NCI-H82 treated with DMSO at 0.1 percent for 48 hours (cell line): ENCODE measurements around the gene CLDN24.

Source experiments
- DNase-seq: peaks from one replicate; lab custom pipeline; 2025; ENCODE audit not compliant: unreplicated experiment; lab: John Stamatoyannopoulos, UW

CLDN24 gene

DNA sequence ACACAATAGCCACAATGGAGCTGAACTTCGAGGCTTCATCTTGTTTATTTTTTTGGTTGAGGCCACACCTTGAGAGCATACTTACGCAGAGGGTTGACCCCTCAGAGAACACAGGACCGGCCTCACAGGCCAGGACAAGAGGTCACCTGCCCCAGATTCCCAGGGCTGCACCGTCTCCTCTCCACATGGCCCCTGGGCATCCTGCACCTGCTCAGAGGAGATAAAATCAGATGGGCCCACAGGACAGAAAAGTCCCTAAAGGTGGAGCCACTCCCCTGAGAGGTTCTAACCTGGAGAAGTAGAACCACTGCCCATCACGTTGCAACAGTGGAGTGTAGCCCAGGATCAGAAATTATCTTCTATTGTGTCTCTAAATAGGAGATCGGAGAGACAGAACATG, 1.1 kb upstream of the CLDN24 start:
- DNase-seq: no peak

DNA sequence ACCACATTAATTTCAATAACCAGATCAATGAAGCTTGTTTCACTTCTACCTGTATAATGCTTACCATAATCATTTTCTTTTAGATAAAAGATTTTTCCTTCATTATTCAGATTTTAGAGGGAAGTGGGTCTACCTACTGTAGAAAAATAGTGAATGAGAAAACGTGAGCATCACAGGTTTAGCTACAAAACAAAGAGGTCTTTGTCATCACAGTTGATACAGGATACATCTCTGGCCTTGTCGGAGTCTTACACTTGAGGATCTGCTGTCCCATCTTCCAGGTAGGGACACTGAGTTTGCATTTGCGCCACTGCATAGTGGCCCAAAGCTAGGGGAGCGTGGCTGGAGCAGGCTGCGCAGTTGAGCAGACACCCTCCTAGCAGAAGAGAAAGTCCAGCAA, 710 bp downstream of the CLDN24 start:
- no peak for DNase-seq

DNA sequence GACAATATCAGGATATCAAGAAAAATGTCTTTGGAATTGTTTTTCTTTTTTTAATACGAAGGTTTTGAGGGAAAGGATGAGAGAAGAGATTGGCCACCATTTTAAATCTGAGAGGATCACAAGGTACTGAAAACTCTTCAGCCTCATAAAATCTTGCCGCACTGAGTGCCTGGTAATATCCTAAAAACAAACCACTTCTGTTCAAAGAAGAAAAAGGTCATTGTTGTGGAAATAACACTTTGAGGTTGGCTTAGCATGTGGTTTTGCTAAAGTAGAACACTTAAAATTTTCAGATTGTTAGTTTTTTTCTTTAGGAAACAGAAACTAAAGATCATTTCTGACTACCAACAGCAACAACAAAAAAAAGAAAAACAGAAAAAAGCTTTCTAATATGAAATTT, 1.1 kb downstream of the CLDN24 start:
- no peak for DNase-seq

DNA sequence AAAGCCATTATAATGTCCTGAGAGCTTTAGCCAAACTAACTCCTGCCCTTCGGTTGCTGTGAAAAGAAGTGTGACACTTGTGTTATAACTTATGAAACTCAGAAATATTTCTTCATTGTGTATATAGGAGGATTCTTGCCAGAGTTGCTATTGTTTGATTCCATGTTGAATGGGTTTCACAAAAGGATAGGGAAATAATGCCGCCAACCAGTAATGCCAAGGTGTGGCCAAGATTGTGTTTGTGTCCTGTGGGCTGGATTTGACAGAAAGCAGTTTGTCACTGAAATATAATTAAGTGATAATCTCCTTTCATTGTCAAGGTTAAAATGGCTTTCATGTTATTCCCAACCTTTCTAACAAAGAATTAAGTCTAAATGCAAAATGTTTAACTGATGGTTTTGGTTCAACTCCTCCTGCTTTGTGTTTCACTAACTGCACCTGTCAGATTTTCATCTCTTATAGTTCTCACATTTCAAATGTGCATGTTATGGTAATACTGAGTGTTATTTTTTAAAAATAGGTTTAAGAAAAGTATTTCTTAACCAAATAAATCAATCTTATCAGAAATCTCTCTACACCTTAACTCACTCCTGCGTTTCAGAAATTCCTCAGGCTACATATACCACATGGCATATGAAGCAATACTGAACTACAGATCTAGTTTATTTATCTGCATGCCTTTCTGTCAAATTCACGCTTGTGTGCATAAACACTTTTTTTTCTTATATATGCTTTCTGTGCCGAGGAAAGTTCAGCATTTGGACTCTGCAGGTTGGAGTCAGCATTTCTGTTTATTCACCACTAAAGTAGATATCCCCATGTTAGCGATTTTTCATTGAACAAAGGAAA, 1.8 kb downstream of the CLDN24 start, which contains the start of gene CLDN22:
Gene CLDN22 (minus strand): TSS at position 66 of the 849 bp plus-strand sequence. CDS start 58 bp downstream, at position 8.
- no peak for DNase-seq

DNA sequence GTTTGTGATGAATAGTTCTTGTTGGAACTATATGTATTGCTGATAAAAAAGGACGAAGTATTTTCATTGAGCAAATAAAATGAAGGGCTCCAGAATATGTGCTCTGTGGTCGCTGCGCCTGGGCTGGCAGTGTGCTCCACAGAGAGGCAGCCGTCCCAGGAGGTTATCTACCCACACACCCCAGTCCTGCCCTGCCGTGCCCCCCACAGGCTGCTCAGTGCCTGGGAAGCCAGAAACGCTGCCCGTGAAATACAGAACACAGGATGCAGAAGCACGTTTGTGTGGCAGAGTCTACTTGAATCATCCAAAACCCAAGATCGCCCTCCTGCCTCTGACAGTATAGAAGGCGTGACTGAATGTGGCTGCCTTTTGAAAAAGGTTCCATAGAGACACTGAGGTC, 3.6 kb downstream of the CLDN24 start:
- DNase-seq: no peak

DNA sequence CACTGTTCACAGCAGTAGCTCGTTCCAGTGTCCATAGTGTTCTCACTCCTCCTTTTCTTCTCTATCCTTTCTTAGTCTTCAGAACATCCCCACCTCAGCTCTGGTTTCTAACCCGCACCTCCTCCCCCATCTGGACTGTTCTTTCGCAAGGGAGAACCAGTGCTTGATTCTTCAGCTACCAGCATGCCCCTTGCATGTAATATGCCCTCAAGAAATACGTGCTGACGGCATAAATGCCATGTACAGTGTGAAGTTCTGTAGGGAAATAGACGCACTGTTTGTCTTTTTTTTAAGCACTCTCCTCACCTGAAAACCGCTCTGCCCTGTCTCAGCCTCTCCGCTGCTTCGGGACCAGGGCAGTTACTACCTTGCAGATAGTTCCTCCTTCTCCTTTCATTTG, 7.4 kb downstream of the CLDN24 start:
- DNase-seq: no peak

DNA sequence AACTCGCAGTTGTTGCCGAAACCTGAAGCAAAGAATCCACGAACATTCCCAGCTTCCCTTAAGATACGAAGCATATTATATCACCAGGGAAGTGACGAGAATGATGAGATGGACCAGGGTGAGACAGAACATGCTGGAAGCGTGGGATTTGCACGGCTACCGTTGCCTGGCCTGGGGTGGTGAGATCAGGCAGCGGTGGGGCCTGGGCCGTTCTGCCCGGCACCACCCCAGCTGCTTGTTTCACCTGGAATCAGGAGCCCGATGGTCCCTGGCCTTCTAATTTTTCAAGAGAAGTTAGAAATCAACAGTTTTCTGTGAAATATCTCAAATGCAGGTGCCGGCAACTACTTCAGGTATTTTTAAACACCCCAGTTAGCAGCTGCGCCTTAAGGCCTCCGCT, 7.9 kb downstream of the CLDN24 start:
- DNase-seq: no peak

DNA sequence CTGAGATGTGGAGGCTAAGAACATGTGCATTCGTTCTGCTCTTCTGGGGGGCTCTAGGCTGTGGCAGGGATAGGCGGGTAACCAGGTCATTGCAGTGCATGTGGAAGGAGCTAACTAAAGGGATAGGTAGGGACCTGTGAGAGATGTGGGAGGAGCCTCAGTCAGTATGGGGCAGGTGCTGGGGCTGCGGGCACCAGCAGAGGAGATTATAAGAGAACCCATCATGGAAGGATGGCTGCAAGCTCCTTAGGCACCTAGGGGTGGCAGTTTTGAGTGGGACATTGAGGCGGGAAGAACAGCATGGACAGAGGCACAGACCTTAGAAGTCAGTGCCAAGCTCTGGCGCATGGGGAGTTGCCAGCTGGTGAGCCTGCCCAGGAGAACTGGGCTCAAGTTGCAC, 9.4 kb downstream of the CLDN24 start:
- DNase-seq: no peak

DNA sequence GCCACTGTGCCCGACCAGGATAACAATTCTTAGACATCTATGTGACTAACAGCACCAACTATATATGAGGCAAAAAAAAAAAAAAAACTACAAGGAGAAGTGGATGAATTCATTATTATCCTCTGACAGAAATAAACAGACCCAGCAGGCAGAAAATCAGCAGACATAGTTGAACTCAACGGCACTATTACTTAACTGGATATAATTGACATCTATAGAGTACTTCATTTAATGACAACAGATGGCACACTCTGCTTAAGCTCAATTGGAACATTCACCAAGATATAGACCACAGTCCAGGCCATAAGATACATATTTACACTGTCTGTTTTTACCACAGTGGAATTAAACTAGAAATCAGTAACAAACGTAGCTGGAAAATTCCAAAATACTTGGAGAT, 15.4 kb downstream of the CLDN24 start:
- DNase-seq: peak; percentile 26

DNA sequence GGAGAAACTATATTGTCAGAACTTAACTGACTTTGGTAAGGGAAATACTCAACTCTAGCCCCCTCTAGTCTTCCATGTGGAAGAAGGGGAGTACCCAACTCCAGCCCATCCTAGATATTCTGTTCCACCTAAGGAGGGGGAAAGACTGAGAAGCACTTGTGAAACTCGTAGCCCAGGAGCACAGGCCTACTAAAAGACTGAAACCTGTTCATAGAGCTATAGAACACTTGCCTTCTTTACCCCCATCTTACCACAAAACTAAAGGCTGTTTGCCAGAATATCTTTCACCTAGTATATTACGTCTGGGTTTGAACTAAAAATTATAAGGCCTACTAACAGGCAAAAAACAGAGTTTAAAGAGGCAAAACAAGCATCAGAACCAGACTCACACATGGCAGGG, 17.7 kb downstream of the CLDN24 start:
- no peak for DNase-seq

DNA sequence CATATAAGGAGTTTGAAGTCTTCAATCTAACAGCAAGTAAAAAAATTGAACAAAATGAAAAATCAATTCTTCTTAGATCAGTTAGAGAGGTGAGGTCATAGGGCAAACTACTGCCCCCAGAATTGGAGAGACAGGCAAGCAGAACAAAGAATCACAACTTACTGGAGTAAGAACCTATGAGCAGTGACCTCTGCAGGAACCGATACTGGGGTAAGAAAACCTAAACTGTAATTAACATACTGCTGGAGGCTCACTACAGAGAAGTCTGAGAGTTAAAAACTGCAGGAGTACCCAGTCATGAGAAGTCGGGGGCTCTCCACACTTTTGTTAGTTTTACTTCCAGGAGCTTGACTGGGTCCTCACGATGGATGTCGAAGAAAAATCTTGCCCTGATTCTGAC, 18.2 kb downstream of the CLDN24 start:
- no peak for DNase-seq

DNA sequence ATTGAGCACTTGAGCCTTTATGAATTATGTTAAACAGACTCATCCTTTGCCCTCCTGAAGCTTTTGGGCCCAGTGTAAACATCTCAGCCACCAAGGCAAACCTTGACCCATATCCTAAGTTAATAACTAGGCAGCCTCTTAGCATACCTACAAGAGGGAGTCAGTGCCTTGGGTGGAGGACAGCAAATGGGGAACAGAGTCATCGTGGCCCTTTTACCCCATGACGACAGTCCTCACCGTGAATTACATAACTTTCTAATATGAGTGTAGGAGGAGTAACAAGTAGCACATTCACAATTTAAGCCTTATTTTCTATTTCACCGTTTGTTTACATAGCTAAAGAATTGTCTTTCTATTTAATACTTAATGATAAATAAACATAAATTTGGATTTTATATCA, 18.9 kb downstream of the CLDN24 start:
- DNase-seq: no peak

DNA sequence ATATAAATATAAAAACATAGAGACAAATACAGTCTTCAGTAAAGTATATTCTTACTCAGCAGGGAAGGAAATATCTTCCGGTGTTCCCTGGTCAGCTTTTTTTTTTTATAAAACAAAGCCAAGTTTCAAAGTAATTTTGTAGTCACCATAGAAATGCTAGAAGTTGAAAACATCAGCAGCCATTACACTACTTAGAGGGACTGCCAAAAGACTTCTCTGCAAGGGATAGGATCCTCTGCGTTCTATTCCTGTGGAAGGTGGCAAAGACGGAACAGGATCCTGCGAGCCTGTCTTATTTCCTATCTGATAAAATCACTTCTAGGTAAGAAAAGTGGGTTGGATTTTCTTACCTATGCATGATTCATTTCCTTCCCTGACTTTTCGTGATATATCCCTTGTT, 21.6 kb downstream of the CLDN24 start:
- DNase-seq: no peak

DNA sequence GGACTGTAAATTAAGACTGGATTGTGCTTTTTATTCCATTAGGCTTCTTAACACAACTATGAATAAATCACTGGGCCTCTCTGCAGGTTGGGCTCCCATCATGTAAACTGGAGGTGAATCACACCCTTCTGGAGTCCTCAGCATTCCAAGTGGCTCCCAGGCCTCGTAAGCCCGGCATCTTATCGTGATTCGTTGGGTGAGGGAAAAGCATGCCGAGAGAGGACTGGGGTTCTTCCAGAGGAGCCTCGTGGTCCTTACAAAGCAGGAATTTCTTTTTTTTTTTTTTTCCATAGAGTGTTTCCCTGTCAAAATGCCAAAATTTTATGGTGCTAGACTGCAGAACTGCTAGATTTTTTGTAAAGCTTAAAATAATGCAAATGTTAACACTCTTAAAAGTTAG, 22.2 kb downstream of the CLDN24 start:
- DNase-seq: no peak

DNA sequence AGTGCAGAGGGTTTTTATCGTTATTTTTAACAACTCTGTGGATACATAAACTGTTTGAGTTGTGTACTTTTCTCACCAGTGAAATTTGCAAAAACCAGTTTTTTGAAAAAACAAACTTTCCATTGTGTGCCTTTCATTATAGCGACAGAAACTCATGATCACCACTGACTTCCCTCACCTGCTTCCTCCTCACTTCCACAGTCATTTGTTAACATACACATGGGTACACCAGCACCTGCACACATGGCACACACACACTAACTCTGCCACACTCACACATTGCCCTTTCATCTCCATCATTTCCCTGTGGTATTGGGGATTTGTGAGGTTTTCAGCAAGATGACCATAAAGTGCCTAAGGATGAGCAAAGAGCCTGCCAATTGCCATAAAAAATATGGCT, 22.8 kb downstream of the CLDN24 start:
- no peak for DNase-seq

DNA sequence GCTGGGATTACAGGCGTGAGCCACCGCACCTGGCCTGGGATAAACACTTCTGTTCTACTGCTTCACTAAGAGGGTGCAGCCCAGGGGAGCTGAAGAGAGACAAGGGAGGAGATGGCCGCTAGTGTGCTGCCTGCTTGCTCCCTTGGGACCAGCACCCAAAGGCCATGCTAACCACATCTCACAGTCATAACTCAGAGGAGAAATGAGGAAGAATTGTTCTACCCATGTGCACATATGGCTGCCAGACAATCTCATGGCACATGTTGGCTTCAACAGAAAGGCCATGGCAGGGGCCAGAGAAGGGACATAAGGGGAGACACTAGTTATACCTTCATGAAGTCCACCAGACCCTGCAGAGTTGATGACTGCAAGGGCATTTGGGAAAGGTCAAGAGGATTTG, 24.6 kb downstream of the CLDN24 start:
- no peak for DNase-seq

DNA sequence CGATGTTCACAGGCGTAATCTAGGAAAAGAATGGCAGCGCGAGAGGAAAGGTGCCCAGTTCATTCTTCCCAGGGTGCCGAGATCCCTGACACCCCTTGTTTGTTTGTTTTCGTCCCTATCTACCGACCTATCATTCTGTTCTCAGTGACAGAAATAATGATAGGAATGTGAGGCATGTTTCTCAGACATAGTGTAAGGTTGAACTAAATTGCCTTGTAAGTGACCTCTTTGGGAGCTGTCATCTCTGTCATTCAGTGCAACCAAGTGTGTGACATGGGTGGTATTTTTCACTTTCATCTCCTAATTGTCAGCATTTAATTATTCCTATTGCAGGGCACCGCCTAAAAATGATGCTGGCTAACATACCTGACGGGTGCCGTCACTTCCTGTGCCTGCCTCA, 26.5 kb downstream of the CLDN24 start:
- DNase-seq: no peak

DNA sequence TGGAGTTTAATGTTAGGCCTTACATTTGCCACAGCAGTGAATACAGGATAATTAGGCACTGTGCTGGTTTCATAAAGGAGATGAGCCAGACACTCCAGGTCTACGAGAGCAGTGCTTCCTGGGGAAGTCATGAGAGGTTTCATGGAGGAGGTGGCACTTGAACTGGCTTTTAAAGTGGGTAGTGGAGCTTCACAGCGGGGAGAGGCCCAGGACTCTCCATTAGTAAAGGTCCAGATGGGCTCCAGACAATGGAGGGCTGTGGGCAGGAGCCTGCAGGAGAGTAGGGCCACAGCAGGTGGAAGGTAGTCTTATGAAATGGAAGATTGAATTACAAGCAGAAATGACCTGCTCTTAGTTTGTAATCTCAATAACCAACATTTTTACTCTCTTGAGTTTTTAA, 31.2 kb downstream of the CLDN24 start:
- DNase-seq: no peak

DNA sequence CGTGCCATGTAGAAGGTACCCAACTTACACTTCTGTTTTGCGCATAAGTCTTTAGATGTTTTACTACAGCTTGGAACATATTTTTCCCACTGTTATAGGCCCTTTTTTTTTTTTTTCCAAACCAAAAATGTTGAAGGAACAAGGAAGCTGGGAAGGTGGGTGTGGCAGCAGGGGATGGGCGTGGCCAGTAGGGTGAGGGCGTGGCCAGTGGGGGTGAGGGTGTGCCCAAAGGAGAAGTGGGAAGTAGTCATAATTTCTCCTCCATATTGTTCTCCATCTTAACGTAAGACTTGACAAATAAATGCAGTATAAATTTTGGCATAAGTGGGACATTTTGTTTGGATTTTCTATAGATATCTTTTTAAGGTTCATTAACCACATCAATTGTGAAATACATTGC, 32.5 kb downstream of the CLDN24 start:
- no peak for DNase-seq

DNA sequence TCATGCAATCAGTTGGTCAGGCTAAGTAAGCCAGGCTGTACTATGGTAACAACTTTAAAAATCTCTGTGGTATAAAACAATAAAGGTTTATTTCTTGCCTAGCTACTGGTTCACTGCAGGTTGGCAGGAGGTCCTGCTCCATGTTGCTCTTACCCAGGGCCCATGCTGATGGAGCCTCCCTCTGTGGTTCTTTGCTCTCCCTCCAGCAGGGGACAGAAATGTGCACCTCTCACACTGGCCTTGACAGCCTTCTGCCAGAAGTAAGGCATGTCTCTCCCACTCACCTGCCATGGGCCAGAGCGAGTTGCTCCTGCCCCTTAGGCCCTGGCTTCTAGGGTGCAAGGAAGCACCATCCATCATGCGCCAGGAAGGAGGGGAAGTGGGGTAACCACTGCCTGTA, 33.3 kb downstream of the CLDN24 start:
- DNase-seq: no peak

DNA sequence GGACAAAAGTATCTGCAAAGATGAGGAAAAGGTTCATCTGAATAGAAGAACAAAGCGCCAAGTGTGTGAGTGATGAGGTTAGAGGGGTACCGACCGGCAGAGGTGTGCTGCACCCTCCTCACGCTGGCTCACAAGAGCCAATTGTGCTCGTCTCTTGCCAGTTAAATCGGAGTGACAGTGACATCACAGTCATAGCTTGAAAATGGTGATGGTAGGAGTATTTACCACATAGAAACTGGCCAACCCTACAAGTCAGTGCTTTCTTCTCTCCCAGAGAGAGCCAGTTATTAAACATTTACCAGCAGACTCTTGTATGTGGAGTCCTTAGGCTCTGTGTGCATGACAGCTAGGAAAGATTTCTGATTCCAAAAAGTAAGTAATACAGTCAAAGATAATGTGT, 34.5 kb downstream of the CLDN24 start:
- DNase-seq: no peak

DNA sequence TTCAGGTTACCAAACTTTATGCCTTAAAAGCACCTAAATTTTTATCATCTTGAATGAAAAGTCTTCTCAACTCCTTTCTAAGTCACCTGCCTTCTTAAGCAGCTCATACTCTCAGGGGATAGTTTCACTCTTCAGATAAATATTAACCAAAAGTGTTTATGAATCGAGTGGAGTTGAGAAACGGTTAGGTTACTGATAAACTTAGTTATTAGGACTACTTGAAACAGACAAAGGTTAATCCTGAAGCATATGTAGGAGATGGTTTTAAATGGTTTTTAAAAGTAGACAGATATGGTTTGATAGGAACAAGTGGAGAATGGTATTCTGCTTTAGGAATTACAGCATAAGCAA, 34.9 kb downstream of the CLDN24 start:
- DNase-seq: no peak

DNA sequence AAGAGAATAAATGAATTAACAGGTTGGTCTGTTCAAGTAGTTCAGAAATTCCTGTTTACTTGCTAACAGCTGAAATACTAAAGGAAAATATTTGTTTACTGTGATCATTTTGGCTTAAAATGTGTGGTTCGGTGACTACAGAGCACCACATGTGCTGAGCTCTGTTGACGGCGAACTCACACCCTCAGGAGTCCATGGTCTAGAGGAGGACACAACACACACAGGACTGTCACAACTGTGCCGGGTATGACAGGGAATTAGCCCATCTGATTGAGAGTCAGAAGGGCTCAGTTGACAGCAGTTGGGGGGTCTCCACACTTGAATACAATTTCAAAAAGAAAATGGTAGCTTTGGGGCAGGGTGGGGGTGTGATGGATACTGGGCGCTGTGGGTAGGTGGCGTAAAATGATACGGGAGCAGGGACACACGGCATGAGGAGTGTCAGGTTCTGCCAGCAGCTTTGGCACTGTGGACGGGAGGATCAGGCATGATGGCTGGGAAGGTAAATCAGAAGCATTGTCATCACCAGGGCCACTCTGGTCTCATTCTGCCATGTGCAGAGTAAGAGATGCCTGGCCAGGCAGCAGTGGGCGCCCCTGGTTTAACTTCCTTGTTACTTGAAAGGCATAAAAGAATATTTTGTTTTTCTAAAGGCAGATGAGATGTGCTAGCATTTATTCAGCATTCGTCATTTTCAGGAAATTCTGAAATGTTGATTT, 35.5 kb downstream of the CLDN24 start:
- no peak for DNase-seq
